ENCODE results near the gene SLC35F3.
A peak's percentile ranks its signal among the peaks of the same experiment; 100 is the strongest.
"Not testable (repeated sequence)": the region's sequence is repeated elsewhere in the genome, so short reads cannot be mapped to it uniquely, and the experiment has no call there.

SLC35F3 gene

GRCh38 chr1:234348964-234349363 is 444.5 kb downstream of the SLC35F3 start:
- no peak for DNase-seq (ENCODE audit: low read depth in 1 of 2, low spot score in 1 of 2)
- no peak for TF ChIP-seq JUND (IDR thresholded peaks at IDR 0.05; ENCODE audit: low read depth)
- in situ Hi-C loops (cut with HindIII; ENCODE audit: low pct_unique_long_range_greater_than_20kb, low sequenced_read_pairs): no loop called here

- no peak for TF ChIP-seq JUND (IDR thresholded peaks at IDR 0.05; ENCODE audit: low read depth)
- DNase-seq (ENCODE audit: low read depth in 1 of 2, low spot score in 1 of 2): no peak
- in situ Hi-C loops (cut with HindIII; ENCODE audit: low pct_unique_long_range_greater_than_20kb, low sequenced_read_pairs): no loop called here
These were observed 451.5 kb downstream of the SLC35F3 start for GRCh38 chr1:234355782-234356510.

- not testable (repeated sequence) for DNase-seq (ENCODE audit: low read depth in 1 of 2, low spot score in 1 of 2)
These were observed 452.3 kb downstream of the SLC35F3 start for GRCh38 chr1:234356615-234357269.

GRCh38 chr1:234357831-234358230 is 453.4 kb downstream of the SLC35F3 start:
- in situ Hi-C loops (cut with HindIII; ENCODE audit: low pct_unique_long_range_greater_than_20kb, low sequenced_read_pairs): no loop called here
- no peak for TF ChIP-seq JUND (IDR thresholded peaks at IDR 0.05; ENCODE audit: low read depth)
- DNase-seq (ENCODE audit: low read depth in 1 of 2, low spot score in 1 of 2): no peak

More at GRCh38 chr1:234356615-234357269, 452.3 kb downstream of the SLC35F3 start:
- in situ Hi-C loops (cut with HindIII; ENCODE audit: low pct_unique_long_range_greater_than_20kb, low sequenced_read_pairs): not testable (repeated sequence)

GRCh38 chr1:234361102-234361603 is 456.7 kb downstream of the SLC35F3 start:
- no peak for TF ChIP-seq JUND (IDR thresholded peaks at IDR 0.05; ENCODE audit: low read depth)
- in situ Hi-C loops (cut with HindIII; ENCODE audit: low pct_unique_long_range_greater_than_20kb, low sequenced_read_pairs): no loop called here
- no peak for DNase-seq (ENCODE audit: low read depth in 1 of 2, low spot score in 1 of 2)

GRCh38 chr1:234362558-234362957 is 458.1 kb downstream of the SLC35F3 start:
- DNase-seq (ENCODE audit: low read depth in 1 of 2, low spot score in 1 of 2): no peak
- no peak for TF ChIP-seq JUND (IDR thresholded peaks at IDR 0.05; ENCODE audit: low read depth)
- in situ Hi-C loops (cut with HindIII; ENCODE audit: low pct_unique_long_range_greater_than_20kb, low sequenced_read_pairs): no loop called here

GRCh38 chr1:234368320-234369032 is 464.0 kb downstream of the SLC35F3 start:
- in situ Hi-C loops (cut with HindIII; ENCODE audit: low pct_unique_long_range_greater_than_20kb, low sequenced_read_pairs): no loop called here
- no peak for TF ChIP-seq JUND (IDR thresholded peaks at IDR 0.05; ENCODE audit: low read depth)
- peak in 1 of 2 experiments; percentile 45 for DNase-seq (ENCODE audit: low read depth in 1 of 2, low spot score in 1 of 2)

GRCh38 chr1:234369033-234369430 is 464.6 kb downstream of the SLC35F3 start:
- DNase-seq (ENCODE audit: low read depth in 1 of 2, low spot score in 1 of 2): no peak
- TF ChIP-seq JUND (IDR thresholded peaks at IDR 0.05; ENCODE audit: low read depth): no peak

GRCh38 chr1:234369784-234370183 is 465.3 kb downstream of the SLC35F3 start:
- no peak for TF ChIP-seq JUND (IDR thresholded peaks at IDR 0.05; ENCODE audit: low read depth)
- in situ Hi-C loops (cut with HindIII; ENCODE audit: low pct_unique_long_range_greater_than_20kb, low sequenced_read_pairs): no loop called here
- DNase-seq (ENCODE audit: low read depth in 1 of 2, low spot score in 1 of 2): no peak

More at GRCh38 chr1:234369033-234369430, 464.6 kb downstream of the SLC35F3 start:
- in situ Hi-C loops (cut with HindIII; ENCODE audit: low pct_unique_long_range_greater_than_20kb, low sequenced_read_pairs): no loop called here

GRCh38 chr1:234371414-234371813 is 466.9 kb downstream of the SLC35F3 start:
- TF ChIP-seq JUND (IDR thresholded peaks at IDR 0.05; ENCODE audit: low read depth): no peak
- in situ Hi-C loops (cut with HindIII; ENCODE audit: low pct_unique_long_range_greater_than_20kb, low sequenced_read_pairs): no loop called here
- peak in 1 of 2 experiments; percentile 73 for DNase-seq (ENCODE audit: low read depth in 1 of 2, low spot score in 1 of 2)

- in situ Hi-C loops (cut with HindIII; ENCODE audit: low pct_unique_long_range_greater_than_20kb, low sequenced_read_pairs): no loop called here
- DNase-seq (ENCODE audit: low read depth in 1 of 2, low spot score in 1 of 2): no peak
These were observed 467.7 kb downstream of the SLC35F3 start for GRCh38 chr1:234372011-234372757.

More at GRCh38 chr1:234372011-234372757, 467.7 kb downstream of the SLC35F3 start:
- TF ChIP-seq JUND (IDR thresholded peaks at IDR 0.05; ENCODE audit: low read depth): no peak

Data from T47D (cell line).